NOMO-1 (cell line): ENCODE data around the gene RIC1.
"Not testable (repeated sequence)": the region's sequence is repeated elsewhere in the genome, so short reads cannot be mapped to it uniquely, and the experiment has no call there.

Experiments
- DNase-seq, 2 experiments: peaks; one replicate each; lab custom pipeline; 2025; ENCODE audit not compliant: unreplicated experiment in 2 of 2; lab: John Stamatoyannopoulos, UW

Gene RIC1

DNA sequence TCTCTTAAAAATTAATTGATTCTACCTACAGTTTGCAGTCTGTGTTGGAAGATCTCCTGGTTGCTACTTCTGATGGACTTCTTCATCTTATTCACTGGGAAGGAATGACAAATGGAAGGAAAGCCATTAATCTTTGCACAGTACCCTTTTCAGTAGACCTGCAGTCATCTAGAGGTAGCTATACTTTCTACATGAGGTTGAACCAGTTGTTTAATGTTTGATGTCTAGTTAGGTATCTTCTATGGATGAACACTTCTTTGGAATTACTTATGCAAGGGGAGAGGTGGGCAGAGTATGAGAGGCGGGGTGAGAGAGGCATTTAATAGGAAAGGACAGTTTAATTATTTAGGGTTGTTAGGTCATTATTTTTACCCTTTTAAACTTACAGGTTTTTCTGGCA lies 91.2 kb downstream of the RIC1 start:
- no peak for DNase-seq

DNA sequence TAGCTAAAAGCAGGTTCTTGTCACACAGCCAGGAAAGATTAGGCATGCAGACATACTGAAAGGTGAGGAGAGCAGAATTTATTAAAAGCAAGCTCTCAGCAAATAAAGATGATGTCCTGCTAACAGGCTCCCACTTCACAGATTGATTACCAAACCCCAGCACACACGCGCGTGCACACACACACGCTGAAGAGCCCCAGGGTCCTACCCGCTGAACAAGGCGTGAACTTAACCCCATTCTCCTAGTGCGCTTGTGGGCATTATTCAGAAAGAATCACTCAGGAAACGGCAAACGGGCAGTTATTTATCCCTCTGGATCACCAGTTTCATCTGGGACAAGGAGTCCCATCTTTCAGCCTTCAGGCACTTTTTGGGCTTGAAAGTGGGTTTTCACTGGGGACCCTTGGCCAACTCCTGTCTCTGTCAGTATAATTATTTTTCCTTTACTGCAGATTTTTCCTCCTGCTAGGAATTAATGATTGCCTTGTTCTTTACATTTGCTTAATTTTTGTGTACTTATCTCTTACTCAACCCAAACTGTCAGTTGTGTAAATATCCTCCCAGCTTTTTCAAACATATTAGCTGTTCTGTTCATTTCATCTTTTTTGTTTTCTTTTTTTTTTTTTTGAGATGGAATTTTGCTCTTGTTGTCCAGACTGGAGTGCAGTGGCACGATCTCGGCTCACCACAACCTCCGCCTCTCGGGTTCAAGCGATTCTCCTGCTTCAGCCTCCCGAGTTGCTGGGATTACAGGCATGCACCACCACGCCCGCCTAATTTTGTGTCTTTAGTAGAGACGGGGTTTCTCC lies 92.6 kb downstream of the RIC1 start:
- no peak for DNase-seq

DNA sequence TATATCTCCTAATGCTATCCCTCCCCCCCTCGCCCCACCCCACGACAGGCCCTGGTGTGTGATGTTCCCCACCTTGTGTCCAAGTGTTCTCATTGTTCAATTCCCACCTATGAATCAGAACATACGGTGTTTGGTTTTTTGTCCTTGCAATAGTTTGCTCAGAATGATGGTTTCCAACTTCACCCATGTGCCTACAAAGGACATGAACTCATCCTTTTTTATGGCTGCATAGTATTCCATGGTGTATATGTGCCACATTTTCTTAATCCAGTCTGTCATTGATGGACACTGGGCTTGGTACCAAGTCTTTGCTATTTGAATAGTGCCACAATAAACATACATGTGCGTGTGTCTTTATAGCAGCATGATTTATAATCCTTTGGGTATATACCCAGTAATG lies 93.8 kb downstream of the RIC1 start:
- DNase-seq, result not testable (repeated sequence)

- no peak for DNase-seq
Measured at GRCh38 chr9:5735072-5735471, 106.2 kb downstream of the RIC1 start.

DNA sequence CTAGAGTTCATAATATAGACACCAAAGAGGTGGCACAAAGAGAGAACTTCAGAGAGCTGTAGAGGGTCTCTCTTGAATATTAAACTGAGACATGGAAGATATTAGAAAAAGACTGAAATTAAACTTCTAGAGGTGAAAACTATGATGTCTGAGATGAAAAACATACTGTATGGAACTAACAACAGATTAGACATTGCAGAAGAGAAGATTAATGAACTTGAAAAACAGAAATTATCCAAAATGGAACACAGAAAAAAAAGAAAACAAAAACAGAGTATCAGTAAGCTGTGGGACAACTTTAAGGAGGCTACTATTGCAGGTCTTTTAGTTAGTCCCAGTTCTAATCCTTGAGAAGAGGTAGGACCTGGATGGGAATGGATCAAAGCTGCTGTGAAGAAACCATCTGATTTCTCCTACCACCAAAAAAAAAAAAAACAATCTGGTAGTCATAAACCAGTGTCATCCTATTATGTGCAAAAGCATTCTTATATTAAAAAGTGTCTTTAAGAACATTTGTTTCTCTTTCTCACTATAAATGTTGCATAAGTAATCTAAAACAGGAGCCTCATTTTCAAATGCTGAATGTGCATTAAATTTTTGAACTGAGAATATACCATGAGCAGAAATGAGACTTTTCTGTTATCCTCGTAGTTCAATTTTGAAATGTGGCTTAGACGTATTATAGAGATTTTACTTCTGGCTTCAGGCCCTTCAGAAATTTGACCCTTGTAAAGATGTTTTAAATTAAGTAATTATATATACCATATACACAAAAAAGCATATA lies 107.8 kb downstream of the RIC1 start:
- DNase-seq, result no peak

GRCh38 chr9:5743109-5743508 lies 114.2 kb downstream of the RIC1 start:
- no peak for DNase-seq

DNA sequence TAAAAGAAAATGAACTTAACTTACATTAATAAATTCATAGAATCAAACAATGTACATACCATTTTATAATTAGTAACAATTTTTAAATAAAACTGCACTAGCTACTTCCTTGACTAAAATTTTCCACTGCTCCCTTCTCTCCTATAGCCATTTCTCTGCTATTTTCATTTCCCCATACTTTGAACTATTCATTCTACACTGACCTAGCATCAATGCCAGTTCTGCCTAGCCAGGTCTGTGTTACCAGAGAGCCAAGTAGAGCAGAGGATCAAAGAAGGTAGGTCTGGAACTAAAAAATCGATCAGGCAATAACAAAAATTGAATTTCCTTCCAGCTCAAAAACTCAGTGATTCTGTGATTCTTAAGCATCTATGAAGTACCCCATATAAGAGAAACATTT lies 119.5 kb downstream of the RIC1 start:
- no peak for DNase-seq

GRCh38 chr9:5749306-5749705 lies 120.4 kb downstream of the RIC1 start:
- DNase-seq, result no peak

- no peak for DNase-seq
Measured at GRCh38 chr9:5750569-5750968, 121.7 kb downstream of the RIC1 start.

DNA sequence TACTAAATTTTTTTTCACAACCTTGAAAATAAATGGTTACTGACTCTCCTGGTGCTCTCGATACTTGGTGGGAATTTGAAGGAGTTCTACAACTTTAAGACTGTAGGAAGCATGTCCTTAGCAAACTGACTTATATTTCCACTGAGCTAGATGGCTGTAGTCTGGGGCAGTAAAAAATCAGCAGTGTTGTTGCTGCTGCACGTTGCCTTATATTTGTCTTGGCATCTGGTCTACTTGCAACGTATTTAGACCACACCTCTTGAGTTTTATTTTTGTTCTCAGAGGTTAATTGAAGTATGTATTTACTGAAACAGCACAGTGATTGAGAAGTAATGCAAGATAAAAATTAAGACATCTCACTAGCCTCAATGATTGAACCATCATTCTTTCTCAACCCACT lies 127.7 kb downstream of the RIC1 start:
- DNase-seq, result no peak

DNA sequence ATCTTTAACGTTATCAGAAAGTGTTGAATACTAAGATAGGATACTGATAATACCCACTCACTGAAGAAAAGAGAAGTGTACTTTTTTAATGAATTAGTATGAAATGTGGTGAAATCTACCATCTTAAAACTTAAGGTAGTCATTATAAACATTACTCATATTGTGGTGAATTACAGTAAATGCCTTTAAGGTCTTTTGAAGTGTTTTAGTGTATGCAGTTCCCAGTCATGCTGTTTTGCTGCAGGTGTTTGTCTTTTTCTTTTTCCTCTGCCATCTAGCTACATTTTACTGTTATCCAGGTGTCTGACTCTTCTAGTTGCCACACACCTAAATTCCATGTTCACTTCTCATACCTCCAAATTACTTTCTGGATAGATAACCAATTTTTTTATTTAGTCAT lies 131.4 kb downstream of the RIC1 start:
- DNase-seq, result no peak

GRCh38 chr9:5762421-5762820 lies 133.5 kb downstream of the RIC1 start:
- no peak for DNase-seq

- no peak for DNase-seq
Measured at GRCh38 chr9:5764130-5764868, 135.4 kb downstream of the RIC1 start.

- no peak for DNase-seq
Measured at GRCh38 chr9:5767968-5768932, 139.3 kb downstream of the RIC1 start.

- no peak for DNase-seq
Measured at GRCh38 chr9:5773324-5773999, 144.6 kb downstream of the RIC1 start.

- no peak for DNase-seq
Measured at GRCh38 chr9:5778805-5779204, 149.9 kb downstream of the RIC1 start.

DNA sequence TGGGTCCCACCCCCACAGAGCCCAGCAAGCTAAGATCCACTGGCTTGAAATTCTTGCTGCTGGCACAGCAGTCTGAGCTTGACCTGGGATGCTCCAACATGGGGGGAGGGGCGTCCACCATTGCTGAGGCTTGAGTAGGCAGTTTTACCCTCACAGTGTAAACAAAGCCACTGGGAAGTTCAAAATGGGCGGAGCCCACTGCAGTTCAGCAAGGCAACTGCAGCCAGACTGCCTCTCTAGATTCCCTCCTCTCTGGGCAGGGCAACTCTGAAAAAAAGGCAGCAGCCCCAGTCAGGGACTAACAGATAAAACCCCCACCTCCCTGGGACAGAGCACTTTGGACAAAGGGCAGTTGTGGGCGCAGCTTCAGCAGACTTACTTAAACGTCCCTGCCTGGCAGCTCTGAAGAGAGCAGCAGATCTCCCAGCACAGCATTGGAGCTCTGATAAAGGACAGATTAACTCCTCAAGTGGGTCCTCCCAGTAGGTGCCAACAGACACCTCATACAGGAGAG lies 150.9 kb downstream of the RIC1 start:
- not testable (repeated sequence) for DNase-seq

GRCh38 chr9:5783420-5783819 lies 154.5 kb downstream of the RIC1 start:
- not testable (repeated sequence) for DNase-seq

GRCh38 chr9:5783982-5784381 lies 155.1 kb downstream of the RIC1 start:
- DNase-seq, result no peak
